D721Med (cell line): ENCODE results near the gene ADCY9.

Experiments
- DNase-seq: peaks from one replicate; pipeline ENCODE4 v3.0.0; 2011; ENCODE audit warnings: low spot score; ENCODE audit not compliant: insufficient read length
- FAIRE-seq: peaks from 2 replicates; lab custom pipeline; 2011; peaks lifted over from hg19 to GRCh38; lab: Jason Lieb, UNC
- TF ChIP-seq, protein P1 (sequence below): IDR thresholded peaks from 2 replicates; pipeline ENCODE4 v1.5.1; 2012; ENCODE audit warnings: mild to moderate bottlenecking, control low read depth; ENCODE audit not compliant: insufficient read depth; ENCODE audit errors: missing control alignments

ADCY9 gene

GRCh38 chr16:4113358-4114256 is 2.6 kb downstream of the ADCY9 start:
- DNase-seq (no peak), FAIRE-seq (no peak)
- TF ChIP-seq, protein P1, sequence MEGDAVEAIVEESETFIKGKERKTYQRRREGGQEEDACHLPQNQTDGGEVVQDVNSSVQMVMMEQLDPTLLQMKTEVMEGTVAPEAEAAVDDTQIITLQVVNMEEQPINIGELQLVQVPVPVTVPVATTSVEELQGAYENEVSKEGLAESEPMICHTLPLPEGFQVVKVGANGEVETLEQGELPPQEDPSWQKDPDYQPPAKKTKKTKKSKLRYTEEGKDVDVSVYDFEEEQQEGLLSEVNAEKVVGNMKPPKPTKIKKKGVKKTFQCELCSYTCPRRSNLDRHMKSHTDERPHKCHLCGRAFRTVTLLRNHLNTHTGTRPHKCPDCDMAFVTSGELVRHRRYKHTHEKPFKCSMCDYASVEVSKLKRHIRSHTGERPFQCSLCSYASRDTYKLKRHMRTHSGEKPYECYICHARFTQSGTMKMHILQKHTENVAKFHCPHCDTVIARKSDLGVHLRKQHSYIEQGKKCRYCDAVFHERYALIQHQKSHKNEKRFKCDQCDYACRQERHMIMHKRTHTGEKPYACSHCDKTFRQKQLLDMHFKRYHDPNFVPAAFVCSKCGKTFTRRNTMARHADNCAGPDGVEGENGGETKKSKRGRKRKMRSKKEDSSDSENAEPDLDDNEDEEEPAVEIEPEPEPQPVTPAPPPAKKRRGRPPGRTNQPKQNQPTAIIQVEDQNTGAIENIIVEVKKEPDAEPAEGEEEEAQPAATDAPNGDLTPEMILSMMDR, result no peak

- FAIRE-seq, result no peak
- DNase-seq, result no peak
- TF ChIP-seq, protein P1, result no peak
Measured at GRCh38 chr16:4111748-4112696, 4.2 kb downstream of the ADCY9 start.

GRCh38 chr16:4110680-4111079 is 5.6 kb downstream of the ADCY9 start:
- DNase-seq (no peak), FAIRE-seq (no peak)
- TF ChIP-seq, protein P1, result no peak

DNA sequence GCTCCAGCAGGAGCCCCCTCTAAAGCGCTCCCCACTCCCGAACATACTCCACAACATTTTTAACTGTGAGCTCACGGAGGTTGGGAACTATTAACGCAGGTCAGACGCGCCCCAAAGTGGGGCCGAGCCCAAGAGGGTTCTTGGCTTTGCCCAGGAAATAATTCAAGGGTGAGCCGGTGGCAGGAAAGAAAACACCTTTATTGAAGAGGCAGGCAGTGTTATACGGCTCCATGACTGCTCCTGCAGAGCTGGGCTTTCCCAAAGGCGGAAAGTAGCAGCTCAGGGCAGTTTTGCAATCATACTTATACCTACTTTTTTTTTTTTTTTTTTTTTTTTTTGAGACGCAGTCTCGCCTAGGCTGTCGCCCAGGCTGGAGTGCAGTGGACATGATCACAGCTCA is 6.2 kb downstream of the ADCY9 start:
- TF ChIP-seq, protein P1, result no peak
- FAIRE-seq, result no peak
- DNase-seq, result no peak

- TF ChIP-seq, protein P1, result no peak
- no peak for FAIRE-seq
- no peak for DNase-seq
Measured at GRCh38 chr16:4109250-4109736, 6.9 kb downstream of the ADCY9 start.

GRCh38 chr16:4106516-4106915 is 9.7 kb downstream of the ADCY9 start:
- TF ChIP-seq, protein P1, result no peak
- no peak for DNase-seq
- FAIRE-seq, result no peak
